ENCODE measurements around the gene LCN6. TPM values are rescaled to one million over a fixed set of nuclear protein-coding genes. Genes with fewer than 3 reads are reported as not detected.

LCN6 gene
- total and polyA plus RNA-seq, 8 donors = 1.1 to 25.6 (median 4.2) TPM; not detected in 2

- TF ChIP-seq, protein P1, sequence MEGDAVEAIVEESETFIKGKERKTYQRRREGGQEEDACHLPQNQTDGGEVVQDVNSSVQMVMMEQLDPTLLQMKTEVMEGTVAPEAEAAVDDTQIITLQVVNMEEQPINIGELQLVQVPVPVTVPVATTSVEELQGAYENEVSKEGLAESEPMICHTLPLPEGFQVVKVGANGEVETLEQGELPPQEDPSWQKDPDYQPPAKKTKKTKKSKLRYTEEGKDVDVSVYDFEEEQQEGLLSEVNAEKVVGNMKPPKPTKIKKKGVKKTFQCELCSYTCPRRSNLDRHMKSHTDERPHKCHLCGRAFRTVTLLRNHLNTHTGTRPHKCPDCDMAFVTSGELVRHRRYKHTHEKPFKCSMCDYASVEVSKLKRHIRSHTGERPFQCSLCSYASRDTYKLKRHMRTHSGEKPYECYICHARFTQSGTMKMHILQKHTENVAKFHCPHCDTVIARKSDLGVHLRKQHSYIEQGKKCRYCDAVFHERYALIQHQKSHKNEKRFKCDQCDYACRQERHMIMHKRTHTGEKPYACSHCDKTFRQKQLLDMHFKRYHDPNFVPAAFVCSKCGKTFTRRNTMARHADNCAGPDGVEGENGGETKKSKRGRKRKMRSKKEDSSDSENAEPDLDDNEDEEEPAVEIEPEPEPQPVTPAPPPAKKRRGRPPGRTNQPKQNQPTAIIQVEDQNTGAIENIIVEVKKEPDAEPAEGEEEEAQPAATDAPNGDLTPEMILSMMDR (IDR thresholded peaks at IDR 0.05) = no peak
- no peak overlapping the region for H3K27ac ChIP-seq
These were observed 2.9 kb upstream of the LCN6 start for GRCh38 chr9:136751244-136751643.

GRCh38 chr9:136750526-136750925 lies 2.2 kb upstream of the LCN6 start:
- no peak for FAIRE-seq
- Histone ChIP-seq H3K27me3 (no peaks in the 10 kb centered on the region), H3K4me3 (no peak overlapping the region), H3K36me3 (no peaks in the 10 kb centered on the region), H3K27ac (no peak overlapping the region), H3K4me1 (peaks cover 0 to 10% (median 0%) of the 10 kb centered on the region in 3 donors), H3K9me3 (no peaks in the 10 kb centered on the region)
- no peak for DNase-seq
- TF ChIP-seq, protein P1 (IDR thresholded peaks at IDR 0.05) = no peak
- 74 to 89% methylated on average over 2 of the region's 2 CpGs for WGBS, 2 donors
- ATAC-seq = no peak
- intact Hi-C loops (cut with DNase I) = no loop called here

More at GRCh38 chr9:136751244-136751643, 2.9 kb upstream of the LCN6 start:
- ATAC-seq (no peak), FAIRE-seq (no peak), DNase-seq (no peak)
- H3K4me1 ChIP-seq = peaks cover 0 to 10% (median 0%) of the 10 kb centered on the region in 3 donors
- H3K36me3 ChIP-seq = no peaks in the 10 kb centered on the region
- WGBS, 2 donors = 71 to 87% methylated on average over 1 of the region's 1 CpG
- no peaks in the 10 kb centered on the region for H3K27me3 ChIP-seq
- H3K9me3 ChIP-seq = no peaks in the 10 kb centered on the region
- intact Hi-C loops (cut with DNase I) = no loop called here
- no peak overlapping the region for H3K4me3 ChIP-seq

- DNase-seq (peak in 3 of 6 donors; percentile 69 to 77 (median 71)), FAIRE-seq (no peak), ATAC-seq (peak; percentile 22 to 82 (median 62))
- H3K4me1 ChIP-seq = peaks cover 0 to 10% (median 0%) of the 10 kb centered on the region in 3 donors
- intact Hi-C loops (cut with DNase I) = no loop called here
- TF ChIP-seq, protein P1 (IDR thresholded peaks at IDR 0.05) = no peak
- H3K27me3 ChIP-seq = no peaks in the 10 kb centered on the region
- H3K9me3 ChIP-seq = no peaks in the 10 kb centered on the region
- no peaks in the 10 kb centered on the region for H3K36me3 ChIP-seq
- H3K4me3 ChIP-seq = no peak overlapping the region
- H3K27ac ChIP-seq = no peak overlapping the region
- 55 to 61% methylated on average over 21 of the region's 21 CpGs for WGBS, 2 donors
These were observed 614 bp upstream of the LCN6 start for GRCh38 chr9:136748666-136749611.

GRCh38 chr9:136747161-136748060 lies 914 bp downstream of the LCN6 start:
- Histone ChIP-seq H3K27me3 (no peaks in the 10 kb centered on the region), H3K36me3 (no peaks in the 10 kb centered on the region), H3K4me1 (peaks cover 4 to 18% (median 7%) of the 10 kb centered on the region in 3 donors), H3K9me3 (no peaks in the 10 kb centered on the region), H3K4me3 (no peak overlapping the region), H3K27ac (no peak overlapping the region)
- WGBS, 2 donors = 91 to 93% methylated on average over 22 of the region's 22 CpGs
- DNase-seq (peak in 1 of 6 donors; percentile 61), FAIRE-seq (no peak), ATAC-seq (no peak)
- intact Hi-C loops (cut with DNase I) = no loop called here
- TF ChIP-seq, protein P1 (IDR thresholded peaks at IDR 0.05) = no peak

Measured in pancreas (tissue), 10 donors.